Endodermal cell (in vitro differentiated cells): ENCODE results near the gene NR4A3. TPM values are rescaled to one million over a fixed set of nuclear protein-coding genes. Genes with fewer than 3 reads are reported as not detected.

Source experiments
- DNase-seq: peaks from one replicate; pipeline ENCODE4 v3.0.0-alpha.2; 2017
- H3K27ac ChIP-seq: 2 replicates; pipeline ENCODE4 v1.5.1; 2013; ENCODE audit warnings: mild to moderate bottlenecking, low read depth, low read length, moderate library complexity
- H3K27me3 ChIP-seq: 2 replicates; pipeline ENCODE4 v1.6.1; 2013; ENCODE audit warnings: mild to moderate bottlenecking, low read length, moderate library complexity; ENCODE audit not compliant: insufficient read depth, control insufficient read depth, poor library complexity, severe bottlenecking
- H3K36me3 ChIP-seq: 2 replicates; pipeline ENCODE4 v1.7.0; 2013; ENCODE audit warnings: mild to moderate bottlenecking, low read length, moderate library complexity; ENCODE audit not compliant: control insufficient read depth, insufficient read depth
- H3K4me1 ChIP-seq: one replicate; pipeline ENCODE4 v1.7.0; 2013; ENCODE audit warnings: low read length; ENCODE audit not compliant: control insufficient read depth, insufficient read depth
- H3K4me3 ChIP-seq: 2 replicates; pipeline ENCODE4 v1.5.1; 2013; ENCODE audit warnings: mild to moderate bottlenecking, low read length, moderate library complexity
- H3K9ac ChIP-seq: 2 replicates; pipeline ENCODE4 v1.6.1; 2013; ENCODE audit warnings: mild to moderate bottlenecking, low read length, moderate library complexity; ENCODE audit not compliant: poor library complexity, severe bottlenecking; ENCODE audit errors: extremely low read depth
- H3K9me3 ChIP-seq: 2 replicates; pipeline ENCODE4 v1.6.1; 2013; ENCODE audit warnings: mild to moderate bottlenecking, low read length, moderate library complexity; ENCODE audit not compliant: control insufficient read depth
- H3K27ac Mint-ChIP-seq: 2 replicates; pipeline ENCODE4 v1.8.0; 2020; ENCODE audit warnings: mixed read lengths
- H3K27me3 Mint-ChIP-seq: 2 replicates; pipeline ENCODE4 v1.8.0; 2021; ENCODE audit warnings: mild to moderate bottlenecking, mixed read lengths; ENCODE audit not compliant: insufficient read depth
- H3K36me3 Mint-ChIP-seq: 2 replicates; pipeline ENCODE4 v1.8.0; 2020; ENCODE audit warnings: low read depth, mixed read lengths
- H3K4me1 Mint-ChIP-seq: 2 replicates; pipeline ENCODE4 v1.8.0; 2020; ENCODE audit warnings: mixed read lengths
- H3K4me3 Mint-ChIP-seq: 2 replicates; pipeline ENCODE4 v1.8.0; 2020; ENCODE audit warnings: mild to moderate bottlenecking, moderate library complexity, mixed read lengths
- H3K9me3 Mint-ChIP-seq: 2 replicates; pipeline ENCODE4 v1.8.0; 2020; ENCODE audit warnings: mild to moderate bottlenecking, mixed read lengths
- WGBS, 2 experiments: methylation state at CpG; one replicate each; pipeline versions ENCODE4 v1.1.5 to v1.1.7; 2013; ENCODE audit warnings: missing lambda C conversion rate in 2 of 2, mixed read lengths in 1 of 2; ENCODE audit not compliant: insufficient coverage in 1 of 2, insufficient read length in 1 of 2; 5-methylcytosine and 5-hydroxymethylcytosine counted together
- total RNA-seq, 2 donors: library from RNA; stranded (reverse); fragmentation: NEBNext Ultra II Directional in 1 of 2; extraction: Animal tissue kit (Norgen Biotek cat#: 25700) in 1 of 2; gene quantifications; 2 replicates in 1 of 2; 3 replicates in 1 of 2; pipeline ENCODE4 v1.2.1, GENCODE V29; 2021
- TF ChIP-seq, protein P1 (sequence below): fragments of 200-600 bp; sonication (generic); conservative IDR thresholded peaks from 2 replicates; pipeline ENCODE4 v1.5.0; 2021; ENCODE audit warnings: antibody characterized with exemption, mild to moderate bottlenecking

NR4A3 gene
- total RNA-seq, 2 donors from 2014 or later = 0.37 to 0.75 TPM

DNA sequence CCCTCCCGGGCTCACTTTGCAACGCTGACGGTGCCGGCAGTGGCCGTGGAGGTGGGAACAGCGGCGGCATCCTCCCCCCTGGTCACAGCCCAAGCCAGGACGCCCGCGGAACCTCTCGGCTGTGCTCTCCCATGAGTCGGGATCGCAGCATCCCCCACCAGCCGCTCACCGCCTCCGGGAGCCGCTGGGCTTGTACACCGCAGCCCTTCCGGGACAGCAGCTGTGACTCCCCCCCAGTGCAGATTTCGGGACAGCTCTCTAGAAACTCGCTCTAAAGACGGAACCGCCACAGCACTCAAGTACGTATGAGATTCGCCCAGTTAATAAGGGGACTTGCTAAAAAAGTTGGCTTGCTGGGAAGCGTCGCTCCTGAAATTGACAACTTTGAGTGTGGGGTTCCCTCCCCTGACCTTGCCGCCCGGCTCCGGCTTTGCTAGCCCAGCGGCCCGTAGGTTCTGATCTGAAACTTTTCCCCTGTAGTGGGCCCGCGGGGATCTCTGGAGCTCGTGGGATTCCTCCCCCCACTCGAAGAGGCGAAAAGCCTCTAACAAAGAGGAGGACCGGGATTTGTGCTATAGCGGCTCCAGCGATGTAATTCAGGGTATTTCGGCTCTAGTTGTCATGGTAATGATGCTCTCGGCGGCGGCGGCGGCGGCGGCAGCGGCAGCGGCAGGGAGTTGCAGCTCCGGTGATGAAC lies 572 bp downstream of the NR4A3 start:
- peak; percentile 87 for DNase-seq
- H3K9ac ChIP-seq = peak overlapping the region; percentile 61

DNA sequence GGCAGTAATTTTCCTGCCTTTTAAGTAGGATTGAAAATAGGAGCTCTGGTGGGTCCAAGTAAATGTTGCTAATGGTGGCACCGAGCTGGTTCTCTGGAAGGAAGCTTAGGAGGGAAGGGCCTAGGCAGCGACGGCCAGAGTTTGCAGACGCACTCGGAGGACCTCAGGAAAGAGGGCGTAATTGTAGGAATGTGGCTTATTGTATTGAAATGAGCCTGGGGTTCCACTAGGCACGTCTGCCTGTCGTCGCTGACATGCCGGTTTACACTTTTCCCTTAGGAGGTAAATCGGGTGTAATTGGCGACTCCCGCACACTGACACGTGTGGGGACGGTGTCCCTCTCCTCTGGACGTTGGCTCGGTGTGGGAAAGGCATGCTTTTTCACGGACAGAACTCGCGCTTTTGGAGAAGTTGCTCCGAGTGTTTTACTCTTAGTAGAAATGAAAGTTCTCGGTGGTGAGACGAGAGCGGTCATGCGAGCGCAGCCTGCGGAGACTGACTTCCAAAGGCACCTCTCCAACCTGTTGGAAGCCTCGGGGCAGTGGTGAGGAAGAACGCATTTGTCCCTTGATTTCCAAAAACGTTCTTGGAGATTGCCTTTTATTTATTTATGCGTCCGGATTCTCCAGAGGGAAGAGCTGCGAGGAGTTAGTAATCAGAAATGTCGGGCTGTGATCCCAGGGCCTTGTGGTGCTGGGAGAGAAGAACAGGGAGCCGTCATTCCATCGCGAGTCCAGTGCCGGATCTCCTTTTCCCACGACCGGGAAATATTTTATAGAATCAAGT lies 1.3 kb downstream of the NR4A3 start:
- Mint-ChIP-seq H3K27me3 (peaks cover 77% of the 10 kb centered on the region), H3K9me3 (no peaks in the 10 kb centered on the region), H3K27ac (peak overlapping the region; percentile 95), H3K4me1 (peaks cover 46% of the 10 kb centered on the region), H3K36me3 (no peaks in the 10 kb centered on the region), H3K4me3 (peak overlapping the region; percentile 82)
- Histone ChIP-seq H3K4me3 (peak overlapping the region; percentile 79), H3K9ac (peak overlapping the region; percentile 9), H3K27ac (no peak overlapping the region), H3K36me3 (no peaks in the 10 kb centered on the region), H3K4me1 (peaks cover 7% of the 10 kb centered on the region), H3K27me3 (peaks cover 65% of the 10 kb centered on the region), H3K9me3 (no peaks in the 10 kb centered on the region)
- TF ChIP-seq, protein P1, sequence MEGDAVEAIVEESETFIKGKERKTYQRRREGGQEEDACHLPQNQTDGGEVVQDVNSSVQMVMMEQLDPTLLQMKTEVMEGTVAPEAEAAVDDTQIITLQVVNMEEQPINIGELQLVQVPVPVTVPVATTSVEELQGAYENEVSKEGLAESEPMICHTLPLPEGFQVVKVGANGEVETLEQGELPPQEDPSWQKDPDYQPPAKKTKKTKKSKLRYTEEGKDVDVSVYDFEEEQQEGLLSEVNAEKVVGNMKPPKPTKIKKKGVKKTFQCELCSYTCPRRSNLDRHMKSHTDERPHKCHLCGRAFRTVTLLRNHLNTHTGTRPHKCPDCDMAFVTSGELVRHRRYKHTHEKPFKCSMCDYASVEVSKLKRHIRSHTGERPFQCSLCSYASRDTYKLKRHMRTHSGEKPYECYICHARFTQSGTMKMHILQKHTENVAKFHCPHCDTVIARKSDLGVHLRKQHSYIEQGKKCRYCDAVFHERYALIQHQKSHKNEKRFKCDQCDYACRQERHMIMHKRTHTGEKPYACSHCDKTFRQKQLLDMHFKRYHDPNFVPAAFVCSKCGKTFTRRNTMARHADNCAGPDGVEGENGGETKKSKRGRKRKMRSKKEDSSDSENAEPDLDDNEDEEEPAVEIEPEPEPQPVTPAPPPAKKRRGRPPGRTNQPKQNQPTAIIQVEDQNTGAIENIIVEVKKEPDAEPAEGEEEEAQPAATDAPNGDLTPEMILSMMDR = no peak
- 1% methylated on average over 23 to 40 of the region's 40 CpGs for WGBS, 2 experiments
- DNase-seq = no peak

More for the DNA sequence above, 572 bp downstream of the NR4A3 start:
- H3K36me3 ChIP-seq = no peaks in the 10 kb centered on the region
- Mint-ChIP-seq H3K4me3 (peak overlapping the region; percentile 82), H3K36me3 (no peaks in the 10 kb centered on the region), H3K9me3 (no peaks in the 10 kb centered on the region), H3K4me1 (peaks cover 44% of the 10 kb centered on the region), H3K27me3 (peaks cover 70% of the 10 kb centered on the region), H3K27ac (peak overlapping the region; percentile 95)
- peak overlapping the region; percentile 73 for H3K27ac ChIP-seq
- H3K4me3 ChIP-seq = peak overlapping the region; percentile 79
- peaks cover 58% of the 10 kb centered on the region for H3K27me3 ChIP-seq
- no peaks in the 10 kb centered on the region for H3K9me3 ChIP-seq
- 0 to 1% methylated on average over 30 to 51 of the region's 51 CpGs for WGBS, 2 experiments
- H3K4me1 ChIP-seq = peaks cover 7% of the 10 kb centered on the region
- TF ChIP-seq, protein P1 = no peak

DNA sequence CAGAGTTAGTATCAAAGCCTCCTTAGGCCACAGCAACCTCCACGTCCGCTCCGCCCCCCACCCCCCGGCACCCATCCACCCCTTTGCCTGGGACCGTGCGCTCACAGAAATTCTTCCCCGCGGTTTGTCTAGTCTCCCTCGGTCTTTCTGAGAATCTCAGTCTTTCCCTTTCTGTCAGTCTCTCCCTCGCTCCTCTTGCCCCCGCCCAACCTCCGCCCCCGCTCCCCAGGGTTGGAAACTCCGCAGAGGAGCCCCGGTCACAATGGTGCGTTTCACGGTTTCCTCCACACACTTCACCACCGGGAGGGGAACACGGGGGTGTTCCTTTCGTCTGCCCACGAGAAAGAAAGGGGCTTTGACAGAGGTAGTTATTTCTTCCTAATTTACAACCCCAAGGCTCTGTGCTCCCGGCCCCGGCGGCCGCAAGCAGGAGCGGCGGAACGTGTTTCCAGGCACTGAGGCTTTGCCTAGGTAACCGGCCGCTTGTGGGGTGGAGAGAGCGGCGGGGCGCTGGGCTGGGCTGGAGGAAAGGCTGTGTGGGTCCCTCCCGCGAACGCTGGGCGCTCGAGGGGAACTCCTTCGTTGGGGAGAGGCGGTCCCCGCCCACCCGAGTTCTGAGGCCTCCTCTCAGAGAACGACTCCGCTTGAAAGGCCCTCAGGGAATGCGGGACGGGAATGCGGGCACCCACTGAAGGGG lies 2.1 kb downstream of the NR4A3 start:
- DNase-seq = peak; percentile 78
- H3K9ac ChIP-seq = no peak overlapping the region
- WGBS, 2 experiments = 1% methylated on average over 18 to 47 of the region's 47 CpGs
- H3K4me3 ChIP-seq = peak overlapping the region; percentile 79
- no peak overlapping the region for H3K27ac Mint-ChIP-seq
- peaks cover 82% of the 10 kb centered on the region for H3K27me3 Mint-ChIP-seq
- H3K36me3 ChIP-seq = no peaks in the 10 kb centered on the region
- H3K9me3 Mint-ChIP-seq = no peaks in the 10 kb centered on the region
- H3K4me3 Mint-ChIP-seq = peak overlapping the region; percentile 82
- peaks cover 7% of the 10 kb centered on the region for H3K4me1 ChIP-seq
- TF ChIP-seq, protein P1 = no peak
- no peaks in the 10 kb centered on the region for H3K36me3 Mint-ChIP-seq
- no peaks in the 10 kb centered on the region for H3K9me3 ChIP-seq
- H3K27ac ChIP-seq = no peak overlapping the region
- peaks cover 74% of the 10 kb centered on the region for H3K27me3 ChIP-seq
- H3K4me1 Mint-ChIP-seq = peaks cover 40% of the 10 kb centered on the region
